Natural killer cell (primary cell): Measurements from ENCODE around the gene GUCY1B1. TPM values are rescaled to one million over a fixed set of nuclear protein-coding genes. Genes with fewer than 3 reads are reported as not detected.

ENCODE experiments used
- ATAC-seq, 3 donors: fragments of 150-1000 bp in 2 of 3; fragments of 200-7000 bp in 1 of 3; cut with Tn5 transposase; 1 replicate in 1 of 3; 2 replicates in 2 of 3; pipeline ENCODE4 v1.10.0; 2021; ENCODE audit warnings: mild to moderate bottlenecking in 2 of 3, moderate library complexity in 2 of 3
- DNase-seq, 2 donors: peaks; one replicate each; pipeline versions ENCODE4 v3.0.0 to v3.0.0-alpha.2; 2013 to 2021; ENCODE audit warnings: mixed read lengths in 1 of 2
- H3K27ac ChIP-seq: one replicate; pipeline ENCODE4 v1.5.1; 2013; ENCODE audit warnings: mild to moderate bottlenecking, low read length
- H3K27me3 ChIP-seq: one replicate; pipeline ENCODE4 v1.6.1; 2013; ENCODE audit warnings: low read length; ENCODE audit not compliant: control insufficient read depth, insufficient read depth
- H3K36me3 ChIP-seq: one replicate; pipeline ENCODE4 v1.6.1; 2013; ENCODE audit warnings: low read length; ENCODE audit not compliant: control insufficient read depth, insufficient read depth
- H3K4me1 ChIP-seq: one replicate; pipeline ENCODE4 v1.6.1; 2013; ENCODE audit warnings: low read length; ENCODE audit not compliant: control insufficient read depth, insufficient read depth
- H3K4me3 ChIP-seq: one replicate; pipeline ENCODE4 v1.5.1; 2013; ENCODE audit warnings: low read length
- H3K9me3 ChIP-seq: one replicate; pipeline ENCODE4 v1.6.1; 2013; ENCODE audit warnings: low read length; ENCODE audit not compliant: control insufficient read depth, insufficient read depth
- H3K27ac Mint-ChIP-seq, 2 donors: one replicate each; pipeline ENCODE4 v1.8.0; 2022; ENCODE audit warnings: mild to moderate bottlenecking in 2 of 2, mixed read lengths in 2 of 2, moderate library complexity in 1 of 2
- H3K27me3 Mint-ChIP-seq, 2 donors: one replicate each; pipeline ENCODE4 v1.8.0; 2022; ENCODE audit warnings: low read depth in 2 of 2, mixed read lengths in 2 of 2
- H3K36me3 Mint-ChIP-seq: one replicate; pipeline ENCODE4 v1.8.0; 2022; ENCODE audit warnings: mixed read lengths
- H3K4me1 Mint-ChIP-seq, 2 donors: one replicate each; pipeline ENCODE4 v1.8.0; 2022; ENCODE audit warnings: mixed read lengths in 2 of 2
- H3K4me3 Mint-ChIP-seq: one replicate; pipeline ENCODE4 v1.8.0; 2022; ENCODE audit warnings: mild to moderate bottlenecking, moderate library complexity, mixed read lengths
- H3K9me3 Mint-ChIP-seq, 2 donors: one replicate each; pipeline ENCODE4 v1.8.0; 2022; ENCODE audit warnings: mixed read lengths in 2 of 2
- WGBS: methylation state at CpG from one replicate; pipeline ENCODE4 v1.1.7; 2013; ENCODE audit warnings: missing lambda C conversion rate; ENCODE audit not compliant: insufficient coverage; 5-methylcytosine and 5-hydroxymethylcytosine counted together
- intact Hi-C: fragments of 100-400 bp; cut with micrococcal nuclease; formaldehyde crosslinking; loops from one replicate; pipeline ENCODE4 v1.14.2; 2022
- total RNA-seq, 4 donors: library from RNA; stranded (reverse); fragments of 120-200 nt in 1 of 4; gene quantifications; one replicate each; pipeline versions ENCODE4 v1.2.3 to v1.2.4, GENCODE V29; 2013 to 2022
- TF ChIP-seq, protein P1 (sequence below): fragments of 200-600 bp; IDR thresholded peaks from one replicate; pipeline ENCODE4 v1.8.0; 2022; ENCODE audit warnings: antibody characterized with exemption

GUCY1B1 gene
- total RNA-seq, 3 donors from 2014 or later (not counting 1 experiment from before 2014, with no cell fraction given) = 2.1 to 4.0 (median 2.8) TPM

DNA sequence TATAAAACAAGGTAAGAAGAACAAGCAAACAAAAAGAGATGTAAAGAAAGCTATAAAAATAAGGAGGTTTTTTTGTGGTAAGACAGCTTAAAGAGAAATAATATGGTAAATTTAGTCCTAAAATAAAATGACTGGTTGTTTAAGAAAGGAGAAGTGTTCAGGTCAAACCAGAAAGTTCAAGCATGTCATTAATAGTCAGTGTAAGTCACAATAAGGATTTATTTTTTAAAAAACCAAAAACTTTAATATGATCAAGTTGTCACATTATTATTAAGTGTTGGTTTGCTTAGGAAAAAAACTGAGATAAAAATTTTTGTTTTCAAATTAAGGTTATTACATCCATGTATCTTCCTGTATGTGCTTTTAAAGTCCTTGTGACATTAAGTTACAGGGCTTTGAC lies 88.1 kb downstream of the GUCY1B1 start:
- no peak overlapping the region for H3K4me3 Mint-ChIP-seq
- H3K27me3 Mint-ChIP-seq = no peaks in the 10 kb centered on the region
- DNase-seq (no peak), ATAC-seq (no peak)
- TF ChIP-seq, protein P1, sequence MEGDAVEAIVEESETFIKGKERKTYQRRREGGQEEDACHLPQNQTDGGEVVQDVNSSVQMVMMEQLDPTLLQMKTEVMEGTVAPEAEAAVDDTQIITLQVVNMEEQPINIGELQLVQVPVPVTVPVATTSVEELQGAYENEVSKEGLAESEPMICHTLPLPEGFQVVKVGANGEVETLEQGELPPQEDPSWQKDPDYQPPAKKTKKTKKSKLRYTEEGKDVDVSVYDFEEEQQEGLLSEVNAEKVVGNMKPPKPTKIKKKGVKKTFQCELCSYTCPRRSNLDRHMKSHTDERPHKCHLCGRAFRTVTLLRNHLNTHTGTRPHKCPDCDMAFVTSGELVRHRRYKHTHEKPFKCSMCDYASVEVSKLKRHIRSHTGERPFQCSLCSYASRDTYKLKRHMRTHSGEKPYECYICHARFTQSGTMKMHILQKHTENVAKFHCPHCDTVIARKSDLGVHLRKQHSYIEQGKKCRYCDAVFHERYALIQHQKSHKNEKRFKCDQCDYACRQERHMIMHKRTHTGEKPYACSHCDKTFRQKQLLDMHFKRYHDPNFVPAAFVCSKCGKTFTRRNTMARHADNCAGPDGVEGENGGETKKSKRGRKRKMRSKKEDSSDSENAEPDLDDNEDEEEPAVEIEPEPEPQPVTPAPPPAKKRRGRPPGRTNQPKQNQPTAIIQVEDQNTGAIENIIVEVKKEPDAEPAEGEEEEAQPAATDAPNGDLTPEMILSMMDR = no peak
- no peak overlapping the region for H3K4me3 ChIP-seq
- H3K9me3 Mint-ChIP-seq = no peaks in the 10 kb centered on the region
- H3K9me3 ChIP-seq = no peaks in the 10 kb centered on the region
- no peaks in the 10 kb centered on the region for H3K36me3 Mint-ChIP-seq
- no peak overlapping the region for H3K27ac Mint-ChIP-seq
- H3K27me3 ChIP-seq = no peaks in the 10 kb centered on the region
- intact Hi-C loops = no loop called here
- no peaks in the 10 kb centered on the region for H3K4me1 ChIP-seq
- no peaks in the 10 kb centered on the region for H3K4me1 Mint-ChIP-seq
- no peak overlapping the region for H3K27ac ChIP-seq
- no peaks in the 10 kb centered on the region for H3K36me3 ChIP-seq

DNA sequence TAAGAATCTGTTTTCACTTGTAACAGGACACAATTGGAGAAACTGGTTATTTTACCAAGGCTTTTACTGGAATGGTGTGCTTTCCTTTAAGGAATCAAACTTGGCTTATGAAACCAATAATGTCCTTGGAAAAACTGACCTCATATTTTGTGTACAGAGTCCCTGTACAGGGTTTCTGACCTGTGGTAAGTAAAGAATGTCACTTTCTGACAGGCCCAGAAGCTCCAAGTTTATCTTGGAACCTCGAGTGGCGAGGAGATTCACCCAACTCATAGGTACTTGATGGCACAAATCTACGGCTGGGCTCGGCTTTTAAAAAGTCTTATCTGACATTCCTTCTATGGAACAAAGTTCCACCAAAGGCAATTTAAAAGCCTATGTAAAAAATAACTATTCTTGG lies 90.2 kb downstream of the GUCY1B1 start:
- Histone ChIP-seq H3K27me3 (no peaks in the 10 kb centered on the region), H3K36me3 (no peaks in the 10 kb centered on the region), H3K27ac (no peak overlapping the region), H3K4me3 (no peak overlapping the region), H3K9me3 (no peaks in the 10 kb centered on the region), H3K4me1 (no peaks in the 10 kb centered on the region)
- WGBS = 85% methylated on average over 4 of the region's 4 CpGs
- Mint-ChIP-seq H3K36me3 (no peaks in the 10 kb centered on the region), H3K27ac (no peak overlapping the region), H3K9me3 (no peaks in the 10 kb centered on the region), H3K4me1 (no peaks in the 10 kb centered on the region), H3K4me3 (no peak overlapping the region), H3K27me3 (no peaks in the 10 kb centered on the region)
- ATAC-seq = no peak
- DNase-seq = no peak
- intact Hi-C loops = no loop called here
- TF ChIP-seq, protein P1 = no peak

DNA sequence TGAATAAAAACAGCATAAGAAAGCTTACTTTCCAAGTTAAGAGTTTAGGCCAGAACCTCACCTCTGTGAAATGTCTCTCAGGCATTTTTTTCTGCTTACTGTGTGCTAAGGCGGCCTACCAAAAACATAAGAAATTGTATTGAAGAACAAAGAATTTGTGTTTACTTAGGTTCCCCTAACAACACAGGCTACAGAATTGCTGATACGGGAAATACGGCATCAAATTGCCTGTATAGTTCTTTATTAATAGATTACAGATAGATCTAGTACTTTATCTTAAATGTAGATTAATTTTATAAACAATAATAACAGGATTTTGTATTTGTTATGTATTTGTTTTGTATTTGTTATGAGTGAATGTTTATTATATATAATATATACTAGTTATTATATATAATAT lies 94.4 kb downstream of the GUCY1B1 start:
- H3K36me3 Mint-ChIP-seq = no peaks in the 10 kb centered on the region
- intact Hi-C loops = no loop called here
- peaks cover 0 to 2% of the 10 kb centered on the region in 2 donors for H3K9me3 Mint-ChIP-seq
- peaks cover 0 to 1% of the 10 kb centered on the region in 2 donors for H3K27me3 Mint-ChIP-seq
- no peaks in the 10 kb centered on the region for H3K36me3 ChIP-seq
- ATAC-seq = no peak
- H3K4me3 ChIP-seq = no peak overlapping the region
- H3K4me3 Mint-ChIP-seq = no peak overlapping the region
- TF ChIP-seq, protein P1 = no peak
- H3K4me1 Mint-ChIP-seq = no peaks in the 10 kb centered on the region
- DNase-seq = no peak
- no peaks in the 10 kb centered on the region for H3K4me1 ChIP-seq
- H3K27me3 ChIP-seq = no peaks in the 10 kb centered on the region
- no peak overlapping the region for H3K27ac Mint-ChIP-seq
- H3K9me3 ChIP-seq = no peaks in the 10 kb centered on the region
- WGBS = 100% methylated on average over 1 of the region's 3 CpGs
- H3K27ac ChIP-seq = no peak overlapping the region

DNA sequence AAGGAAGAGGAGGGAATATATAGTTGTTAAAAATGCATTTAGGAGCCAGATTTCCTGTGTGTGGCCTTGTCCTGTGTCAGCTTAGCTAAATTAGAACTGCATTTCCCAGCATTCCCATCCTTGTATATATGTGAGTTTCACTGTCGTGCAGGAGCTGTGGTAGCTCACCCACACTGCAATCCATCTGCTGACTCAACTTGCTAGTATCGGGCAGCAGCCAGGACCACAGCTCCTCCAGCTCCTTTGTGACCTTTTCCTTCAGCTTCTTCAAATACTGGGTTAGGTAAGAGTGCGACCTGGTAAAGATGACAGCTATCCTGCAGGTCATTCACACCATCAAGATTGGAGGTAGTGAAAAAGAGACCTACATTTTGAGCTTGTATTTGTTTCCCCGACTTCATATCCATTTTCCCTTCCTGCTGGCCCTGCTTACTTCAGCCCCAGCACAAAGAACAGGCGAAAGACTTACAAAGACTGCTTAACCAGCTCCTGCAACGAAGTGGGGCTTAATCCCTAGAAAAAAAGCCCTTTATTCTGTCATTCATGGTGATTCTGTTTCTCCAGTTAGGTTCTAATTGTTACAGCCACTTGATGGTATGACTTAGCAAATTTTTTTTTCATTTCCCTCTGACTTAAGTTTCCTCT lies 95.9 kb downstream of the GUCY1B1 start:
- peaks cover 0 to 2% of the 10 kb centered on the region in 2 donors for H3K9me3 Mint-ChIP-seq
- TF ChIP-seq, protein P1 = no peak
- no peak for ATAC-seq
- Histone ChIP-seq H3K27ac (no peak overlapping the region), H3K9me3 (no peaks in the 10 kb centered on the region), H3K4me3 (no peak overlapping the region), H3K4me1 (no peaks in the 10 kb centered on the region), H3K36me3 (no peaks in the 10 kb centered on the region), H3K27me3 (no peaks in the 10 kb centered on the region)
- peaks cover 0 to 7% of the 10 kb centered on the region in 2 donors for H3K27me3 Mint-ChIP-seq
- WGBS = 61% methylated on average over 5 of the region's 6 CpGs
- H3K36me3 Mint-ChIP-seq = no peaks in the 10 kb centered on the region
- no peaks in the 10 kb centered on the region for H3K4me1 Mint-ChIP-seq
- no peak for DNase-seq
- H3K27ac Mint-ChIP-seq = no peak overlapping the region
- no peak overlapping the region for H3K4me3 Mint-ChIP-seq
- intact Hi-C loops = no loop called here
